DOHH2 (cell line): ENCODE measurements around the gene GSK3A.

Source experiments
- H3F3A ChIP-seq: fragments of 200-600 bp; sonication (generic), shearing (Covaris generic); 2 replicates; pipeline ENCODE4 v1.6.0; 2016; ENCODE audit warnings: antibody characterized with exemption, mild to moderate bottlenecking; ENCODE audit not compliant: control insufficient read depth, insufficient read depth
- H3K27ac ChIP-seq: fragments of 200-600 bp; sonication (generic); 2 replicates; pipeline ENCODE4 v1.5.1; 2014; ENCODE audit warnings: low read depth, mild to moderate bottlenecking, low read length, moderate library complexity
- H3K27me3 ChIP-seq: fragments of 200-600 bp; sonication (generic); 2 replicates; pipeline ENCODE4 v1.6.1; 2014; ENCODE audit warnings: mild to moderate bottlenecking, low read length, mixed read lengths; ENCODE audit not compliant: control insufficient read depth
- H3K36me3 ChIP-seq: fragments of 200-600 bp; sonication (generic); 2 replicates; pipeline ENCODE4 v1.6.1; 2014; ENCODE audit warnings: mild to moderate bottlenecking, low read length, moderate library complexity, mixed read lengths; ENCODE audit not compliant: control insufficient read depth
- H3K4me1 ChIP-seq: fragments of 200-600 bp; sonication (generic); 2 replicates; pipeline ENCODE4 v1.6.1; 2014; ENCODE audit warnings: mild to moderate bottlenecking, low read length, mixed read lengths; ENCODE audit not compliant: control insufficient read depth
- H3K4me2 ChIP-seq: fragments of 200-600 bp; sonication (generic); 2 replicates; pipeline ENCODE4 v1.6.0; 2014; ENCODE audit warnings: mild to moderate bottlenecking, low read length, moderate library complexity
- H3K4me3 ChIP-seq: fragments of 200-600 bp; sonication (generic); 2 replicates; pipeline ENCODE4 v1.5.1; 2014; ENCODE audit warnings: mild to moderate bottlenecking, low read length, mixed read lengths
- H3K79me2 ChIP-seq: fragments of 200-600 bp; sonication (generic); 2 replicates; pipeline ENCODE4 v1.6.1; 2014; ENCODE audit warnings: mild to moderate bottlenecking, low read length, mixed read lengths; ENCODE audit not compliant: control insufficient read depth
- H3K9me2 ChIP-seq: fragments of 200-600 bp; sonication (generic); replicated peaks from 2 replicates; pipeline ENCODE4 v1.6.1; 2014; ENCODE audit warnings: mild to moderate bottlenecking, low read length, mixed read lengths; ENCODE audit not compliant: control insufficient read depth
- H3K9me3 ChIP-seq: fragments of 200-600 bp; sonication (generic); 2 replicates; pipeline ENCODE4 v1.6.1; 2014; ENCODE audit warnings: antibody characterized with exemption, low read length, mixed read lengths; ENCODE audit not compliant: control insufficient read depth, insufficient read depth
- H4K20me1 ChIP-seq: fragments of 200-600 bp; sonication (generic); 2 replicates; pipeline ENCODE4 v1.6.0; 2014; ENCODE audit warnings: low read depth, mild to moderate bottlenecking, antibody characterized with exemption, low read length, moderate library complexity; ENCODE audit not compliant: control insufficient read depth, insufficient read depth
- CTCF ChIP-seq: fragments of 200-600 bp; sonication (generic); IDR thresholded peaks from one replicate; pipeline ENCODE4 v1.5.1; 2014; ENCODE audit warnings: antibody characterized with exemption, mild to moderate bottlenecking, low read depth, low read length; ENCODE audit not compliant: poor library complexity, severe bottlenecking
- EZH2phosphoT487 ChIP-seq: fragments of 200-600 bp; sonication (generic); IDR thresholded peaks from 2 replicates; pipeline ENCODE4 v1.6.1; 2017; ENCODE audit warnings: borderline replicate concordance, mild to moderate bottlenecking, antibody characterized with exemption, low read length, moderate library complexity, mixed read lengths

GSK3A gene

DNA sequence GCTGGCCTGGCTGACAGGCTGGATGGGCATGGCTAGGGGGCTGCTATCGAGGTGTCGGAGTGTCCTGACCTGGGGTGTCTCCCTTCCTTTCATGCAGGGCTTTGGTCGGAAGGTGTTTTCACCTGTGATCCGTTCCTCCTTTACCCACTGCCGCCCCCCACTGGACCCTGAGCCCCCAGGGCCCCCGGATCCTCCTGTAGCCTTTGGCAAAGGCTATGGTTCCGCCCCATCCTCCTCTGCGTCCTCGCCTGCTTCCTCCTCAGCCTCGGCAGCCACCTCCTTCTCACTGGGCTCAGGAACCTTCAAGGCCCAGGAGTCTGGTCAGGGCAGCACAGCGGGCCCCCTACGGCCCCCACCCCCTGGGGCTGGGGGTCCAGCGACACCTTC is 47.7 kb upstream of the GSK3A start:
- Histone ChIP-seq H3K4me2 (no peak overlapping the region), H3K79me2 (peaks cover 16% of the 10 kb centered on the region), H4K20me1 (0 out of 2 replicates have a peak, but pooled peaks cover 3% of the 10 kb centered on the region), H3K4me3 (no peak overlapping the region), H3K36me3 (peaks cover 90% of the 10 kb centered on the region), H3K27me3 (no peaks in the 10 kb centered on the region), H3F3A (no peaks in the 10 kb centered on the region), H3K9me3 (no peaks in the 10 kb centered on the region), H3K4me1 (peaks cover 18% of the 10 kb centered on the region), H3K27ac (no peak overlapping the region), H3K9me2 (no peaks in the 10 kb centered on the region)
- no peak for TF ChIP-seq CTCF
- no peak for TF ChIP-seq EZH2phosphoT487

DNA sequence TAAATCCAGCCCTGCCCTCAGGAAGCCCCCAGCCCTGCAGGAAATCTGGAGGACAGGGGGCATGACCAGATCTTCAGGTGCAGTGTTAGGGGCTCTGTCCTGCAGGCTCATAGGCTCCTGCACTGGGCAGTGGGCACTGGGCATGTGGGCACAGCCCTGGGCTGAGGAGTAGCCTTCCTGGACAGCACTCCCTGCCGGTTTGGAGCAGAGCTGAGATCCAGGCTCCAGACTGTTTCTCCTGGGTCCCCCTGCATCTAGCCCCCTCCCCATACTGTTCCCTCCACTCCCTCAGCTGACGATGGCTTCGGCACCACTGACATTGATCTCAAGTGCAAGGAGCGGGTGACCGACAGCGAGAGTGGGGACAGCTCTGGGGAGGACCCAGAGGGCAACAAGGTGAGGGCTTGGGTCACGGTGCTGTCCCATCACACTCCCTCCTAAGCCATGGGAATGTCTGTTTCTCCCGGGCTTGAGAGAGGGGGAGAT is 47.2 kb upstream of the GSK3A start:
- Histone ChIP-seq H3K36me3 (peaks cover 88% of the 10 kb centered on the region), H3K4me2 (no peak overlapping the region), H3K4me3 (no peak overlapping the region), H3K9me2 (no peaks in the 10 kb centered on the region), H3K27me3 (no peaks in the 10 kb centered on the region), H3K79me2 (peaks cover 21% of the 10 kb centered on the region), H3K27ac (no peak overlapping the region), H3F3A (no peaks in the 10 kb centered on the region), H4K20me1 (0 out of 2 replicates have a peak, but pooled peaks cover 3% of the 10 kb centered on the region), H3K9me3 (no peaks in the 10 kb centered on the region), H3K4me1 (peaks cover 21% of the 10 kb centered on the region)
- TF ChIP-seq EZH2phosphoT487, result no peak
- no peak for TF ChIP-seq CTCF

GRCh38 chr19:42288881-42289555 is 46.6 kb upstream of the GSK3A start:
- Histone ChIP-seq H3K9me2 (no peaks in the 10 kb centered on the region), H3K4me2 (no peak overlapping the region), H3K4me1 (peaks cover 21% of the 10 kb centered on the region), H3K27ac (no peak overlapping the region), H3K36me3 (peaks cover 83% of the 10 kb centered on the region), H3K4me3 (no peak overlapping the region), H3K79me2 (peaks cover 23% of the 10 kb centered on the region), H3K27me3 (no peaks in the 10 kb centered on the region), H4K20me1 (0 out of 2 replicates have a peak, but pooled peaks cover 3% of the 10 kb centered on the region), H3F3A (no peaks in the 10 kb centered on the region), H3K9me3 (no peaks in the 10 kb centered on the region)
- TF ChIP-seq CTCF (peak; percentile 26), EZH2phosphoT487 (no peak)
